Measurements from ENCODE around the gene PPIAL4G.
"Not testable (repeated sequence)": the region's sequence is repeated elsewhere in the genome, so short reads cannot be mapped to it uniquely, and the experiment has no call there.

The PPIAL4G gene

GRCh38 chr1:148523205-148524144 lies 40.4 kb upstream of the PPIAL4G start:
- H3K36me3 ChIP-seq (ENCODE audit: control insufficient read depth in 2 of 2, insufficient read depth in 1 of 2, low read length in 2 of 2); H3K27ac ChIP-seq (ENCODE audit: extremely low read depth, low read depth, low read length); H3K4me1 ChIP-seq (ENCODE audit: control insufficient read depth, insufficient read depth, low read length); H3K9me3 ChIP-seq (ENCODE audit: control insufficient read depth, insufficient read depth, low read depth, low read length); CTCF ChIA-PET; H3K4me3 ChIP-seq (ENCODE audit: low read depth, low read length): not testable (repeated sequence)
- POLR2A ChIA-PET, result interaction anchor here (0.6 to 1.0 kb wide), 6 partner anchors 121 to 260 kb away, joined by 3 to 15 read pairs (median 3); no protein-coding TSS in a partner anchor

DNA sequence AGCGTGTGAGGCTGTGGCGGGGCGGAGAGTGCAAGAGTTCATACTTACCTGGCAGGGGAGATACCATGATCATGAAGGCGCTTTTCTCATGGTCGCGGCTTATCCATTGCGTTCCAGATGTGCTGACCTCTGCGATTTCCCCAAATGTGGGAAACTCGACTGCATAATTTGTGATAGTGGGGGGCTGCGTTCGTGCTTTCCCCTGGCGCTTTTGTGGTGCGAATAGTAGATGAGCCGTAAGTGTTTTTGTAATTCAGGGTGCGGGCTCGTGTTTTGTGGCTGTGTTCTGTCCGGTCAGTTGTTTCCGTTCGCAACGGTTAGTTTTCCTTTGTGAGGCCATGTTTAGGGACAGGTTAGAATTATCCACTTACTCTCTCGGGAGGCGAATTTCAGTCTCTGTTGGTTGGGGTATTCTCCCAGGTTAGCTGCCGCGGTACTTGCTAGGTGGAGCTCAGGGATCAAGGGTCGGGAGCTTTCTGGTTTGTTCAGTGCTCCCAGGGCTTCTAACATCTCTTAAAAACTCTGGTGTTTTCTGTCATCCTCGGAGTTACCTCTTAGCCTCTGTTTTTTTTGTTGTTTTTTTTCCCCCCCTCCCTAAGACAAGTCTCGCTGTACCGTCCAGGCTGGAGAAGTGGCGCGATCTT lies 39.6 kb upstream of the PPIAL4G start:
- H3K4me1 ChIP-seq (ENCODE audit: control insufficient read depth, insufficient read depth, low read length); H3K36me3 ChIP-seq (ENCODE audit: control insufficient read depth in 2 of 2, insufficient read depth in 1 of 2, low read length in 2 of 2); H3K27ac ChIP-seq (ENCODE audit: extremely low read depth, low read depth, low read length); CTCF ChIA-PET; H3K9me3 ChIP-seq (ENCODE audit: control insufficient read depth, insufficient read depth, low read depth, low read length): not testable (repeated sequence)
- POLR2A ChIA-PET, result interaction anchor here (0.6 to 1.0 kb wide), 7 partner anchors 120 to 259 kb away, joined by 3 to 15 read pairs (median 3); no protein-coding TSS in a partner anchor
- peak overlapping the region; percentile 8 for H3K4me3 ChIP-seq (ENCODE audit: low read depth, low read length)
- TF ChIP-seq ZNF121 (tag by site-specific recombination; IDR thresholded peaks at IDR 0.05), result peak; percentile 93
- TF ChIP-seq HIC1 (tag by site-specific recombination; IDR thresholded peaks at IDR 0.05), result peak; percentile 61
- TF ChIP-seq ZNF629 (tag by site-specific recombination; IDR thresholded peaks at IDR 0.05), result peak; percentile 90
- peak; percentile 75 for TF ChIP-seq YY2 (tag by site-specific recombination; IDR thresholded peaks at IDR 0.05)
- TF ChIP-seq ZNF610 (tag by site-specific recombination; IDR thresholded peaks at IDR 0.05; ENCODE audit: borderline replicate concordance), result peak; percentile 71; the same call in 1 of the 2 replicates
- peak; percentile 93 for TF ChIP-seq KLF10 (tag by site-specific recombination; IDR thresholded peaks at IDR 0.05)
- peak; percentile 93 for TF ChIP-seq ZNF394 (tag by site-specific recombination; IDR thresholded peaks at IDR 0.05; ENCODE audit: borderline replicate concordance)
- peak; percentile 88 for TF ChIP-seq BCL11A (tag by site-specific recombination; IDR thresholded peaks at IDR 0.05; ENCODE audit: low read depth)
- TF ChIP-seq, protein P1, sequence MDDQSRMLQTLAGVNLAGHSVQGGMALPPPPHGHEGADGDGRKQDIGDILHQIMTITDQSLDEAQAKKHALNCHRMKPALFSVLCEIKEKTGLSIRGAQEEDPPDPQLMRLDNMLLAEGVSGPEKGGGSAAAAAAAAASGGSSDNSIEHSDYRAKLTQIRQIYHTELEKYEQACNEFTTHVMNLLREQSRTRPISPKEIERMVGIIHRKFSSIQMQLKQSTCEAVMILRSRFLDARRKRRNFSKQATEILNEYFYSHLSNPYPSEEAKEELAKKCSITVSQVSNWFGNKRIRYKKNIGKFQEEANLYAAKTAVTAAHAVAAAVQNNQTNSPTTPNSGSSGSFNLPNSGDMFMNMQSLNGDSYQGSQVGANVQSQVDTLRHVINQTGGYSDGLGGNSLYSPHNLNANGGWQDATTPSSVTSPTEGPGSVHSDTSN (CRISPR knock-in tag; IDR thresholded peaks at IDR 0.05), result 0 out of 2 replicates have a peak, but pooled peaks have one; percentile 61
- peak; percentile 93 for TF ChIP-seq ZNF561 (tag by site-specific recombination; IDR thresholded peaks at IDR 0.05; ENCODE audit: borderline replicate concordance)
- TF ChIP-seq KLF9 (tag by site-specific recombination; IDR thresholded peaks at IDR 0.05; ENCODE audit: low read depth), result 0 out of 2 replicates have a peak, but pooled peaks have one; percentile 27
- TF ChIP-seq KLF16 (tag by site-specific recombination; IDR thresholded peaks at IDR 0.05), result peak; percentile 74
- TF ChIP-seq SP7 (tag by site-specific recombination; IDR thresholded peaks at IDR 0.05), result peak; percentile 93
- peak; percentile 93; the same call in 1 of the 2 replicates for TF ChIP-seq REPIN1 (tag by site-specific recombination; IDR thresholded peaks at IDR 0.05; ENCODE audit: low read depth)
- TF ChIP-seq ZNF18 (tag by site-specific recombination; IDR thresholded peaks at IDR 0.05), result peak; percentile 95
- TF ChIP-seq, protein P2, sequence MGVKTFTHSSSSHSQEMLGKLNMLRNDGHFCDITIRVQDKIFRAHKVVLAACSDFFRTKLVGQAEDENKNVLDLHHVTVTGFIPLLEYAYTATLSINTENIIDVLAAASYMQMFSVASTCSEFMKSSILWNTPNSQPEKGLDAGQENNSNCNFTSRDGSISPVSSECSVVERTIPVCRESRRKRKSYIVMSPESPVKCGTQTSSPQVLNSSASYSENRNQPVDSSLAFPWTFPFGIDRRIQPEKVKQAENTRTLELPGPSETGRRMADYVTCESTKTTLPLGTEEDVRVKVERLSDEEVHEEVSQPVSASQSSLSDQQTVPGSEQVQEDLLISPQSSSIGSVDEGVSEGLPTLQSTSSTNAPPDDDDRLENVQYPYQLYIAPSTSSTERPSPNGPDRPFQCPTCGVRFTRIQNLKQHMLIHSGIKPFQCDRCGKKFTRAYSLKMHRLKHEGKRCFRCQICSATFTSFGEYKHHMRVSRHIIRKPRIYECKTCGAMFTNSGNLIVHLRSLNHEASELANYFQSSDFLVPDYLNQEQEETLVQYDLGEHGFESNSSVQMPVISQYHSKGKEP (tag by site-specific recombination; IDR thresholded peaks at IDR 0.05), result peak; percentile 54; the same call in 1 of the 2 replicates
- peak; percentile 82 for TF ChIP-seq ZNF423 (tag by site-specific recombination; IDR thresholded peaks at IDR 0.05)
- peak; percentile 51; the same call in 1 of the 2 replicates for TF ChIP-seq CTCF (tag by site-specific recombination; IDR thresholded peaks at IDR 0.05)
- peak; percentile 44 for TF ChIP-seq ZSCAN16 (tag by site-specific recombination; IDR thresholded peaks at IDR 0.05)
- peak; percentile 95 for TF ChIP-seq GLI4 (tag by site-specific recombination; IDR thresholded peaks at IDR 0.05)
- peak; percentile 38; the same call in 1 of the 2 replicates for TF ChIP-seq GLIS2 (tag by site-specific recombination; IDR thresholded peaks at IDR 0.05)
- TF ChIP-seq ZNF10 (tag by site-specific recombination; IDR thresholded peaks at IDR 0.05), result peak; percentile 71
- peak; percentile 67; the same call in 1 of the 2 replicates for TF ChIP-seq GFI1B (tag by site-specific recombination; IDR thresholded peaks at IDR 0.05)

All from HEK293 (cell line).